H1 (cell line): ENCODE measurements around the gene TDRD9. TPM values are rescaled to one million over a fixed set of nuclear protein-coding genes. Genes with fewer than 3 reads are reported as not detected.

Experiments
- polyA plus RNA-seq, 7 experiments: library from polyadenylated mRNA; depleted of rRNA in 3 of 7; stranded (reverse) in 5 of 7; unstranded in 2 of 7; fragments of >200 nt in 5 of 7; fragments of 200-250 nt in 2 of 7; gene quantifications; 1 replicate in 5 of 7; 2 replicates in 1 of 7; 4 replicates in 1 of 7; pipeline versions ENCODE4 v1.2.1 to v1.2.3, GENCODE V29; 2011 to 2013; ENCODE audit warnings: missing spikeins in 2 of 7, mixed read lengths in 2 of 7
- small RNA-seq: library from polyadenylated mRNA; stranded (forward); fragments of <200 nt; extraction: miRNeasy Mini kit (QIAGEN cat#:217004); gene quantifications from one replicate; pipeline ENCODE3, GENCODE V24; 2013; ENCODE audit not compliant: insufficient read depth
- total RNA-seq: library from RNA; stranded (reverse); fragmentation: NEBNext Ultra II Directional; extraction: Animal tissue kit (Norgen Biotek cat#: 25700); gene quantifications from 2 replicates; pipeline ENCODE4 v1.2.1, GENCODE V29; 2021

TDRD9 gene
- total and polyA plus RNA-seq, 2 of the 8 experiments (the other 6 are each of a cell fraction or from before 2014, with no cell fraction given) = not detected

Small RNA genes lying within 50 kb of the gene (small RNA-seq; reads per million reads assigned to genes)
- gene RN7SL634P = not detected

Other genes starting within 250 kb of the TDRD9 start
- gene XRCC3, start 213.0 kb upstream of the TDRD9 start, total RNA-seq = 41.7 and 41.8 TPM in 2 replicates
- 36.9 and 51.2 TPM in 2 replicates for gene XRCC3, start 213.0 kb upstream of the TDRD9 start, polyA plus RNA-seq (2011; rRNA removed)
- gene ZFYVE21, start 212.6 kb upstream of the TDRD9 start, total RNA-seq = 44.3 and 53.4 TPM in 2 replicates
- 127 and 143 TPM in 2 replicates for gene ZFYVE21, start 212.6 kb upstream of the TDRD9 start, polyA plus RNA-seq (2011; rRNA removed)
- gene PPP1R13B, start 80.9 kb upstream of the TDRD9 start, total RNA-seq = 8.9 and 9.7 TPM in 2 replicates
- 2.6 and 4.5 TPM in 2 replicates for gene PPP1R13B, start 80.9 kb upstream of the TDRD9 start, polyA plus RNA-seq (2011; rRNA removed)
- gene RD3L, start 14.1 kb downstream of the TDRD9 start, total RNA-seq = not detected in 2 replicates
- not detected in 2 replicates for gene RD3L, start 14.1 kb downstream of the TDRD9 start, polyA plus RNA-seq (2011; rRNA removed)
- 0.34 and 0.46 TPM in 2 replicates for gene ASPG, start 157.2 kb downstream of the TDRD9 start, total RNA-seq
- 0.59 and 0.89 TPM in 2 replicates for gene ASPG, start 157.2 kb downstream of the TDRD9 start, polyA plus RNA-seq (2011; rRNA removed)
- 41.6 and 42.3 TPM in 2 replicates for gene KIF26A, start 210.1 kb downstream of the TDRD9 start, total RNA-seq
- 11.5 and 25.9 TPM in 2 replicates for gene KIF26A, start 210.1 kb downstream of the TDRD9 start, polyA plus RNA-seq (2011; rRNA removed)